Measurements from ENCODE around the gene CSAG2.
"Not testable (repeated sequence)": the region's sequence is repeated elsewhere in the genome, so short reads cannot be mapped to it uniquely, and the experiment has no call there.

CSAG2 gene, protein sequence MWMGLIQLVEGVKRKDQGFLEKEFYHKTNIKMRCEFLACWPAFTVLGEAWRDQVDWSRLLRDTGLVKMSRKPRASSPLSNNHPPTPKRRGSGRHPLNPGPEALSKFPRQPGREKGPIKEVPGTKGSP

GRCh38 chrX:152709173-152709572, at the start of gene CSAG2:
CSAG2 (minus strand) TSS chrX:152709273; CDS start chrX:152709112, 161 bp downstream.
- DNase-seq (ENCODE audit: low spot score): not testable (repeated sequence)

DNA sequence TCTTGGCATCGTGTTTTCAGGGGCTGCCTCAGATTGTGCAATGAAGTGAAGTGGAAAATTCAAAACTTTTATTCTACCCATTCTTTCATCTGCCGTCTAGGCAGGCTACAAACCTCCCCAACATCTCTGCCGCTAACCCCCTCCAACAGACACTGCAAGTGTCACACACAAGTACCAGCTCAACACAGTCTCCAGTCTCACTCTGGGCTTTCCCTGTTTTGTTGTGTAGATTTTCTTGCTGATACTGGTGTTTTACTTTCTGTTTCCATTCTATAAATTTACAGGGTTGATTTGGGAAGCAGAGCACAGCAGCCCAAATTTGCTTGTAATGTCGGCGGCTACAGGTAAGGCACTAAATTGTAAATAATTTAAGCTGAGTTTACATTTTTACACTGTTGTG, 45.8 kb upstream of the CSAG2 start:
- not testable (repeated sequence) for DNase-seq (ENCODE audit: low spot score)

DNA sequence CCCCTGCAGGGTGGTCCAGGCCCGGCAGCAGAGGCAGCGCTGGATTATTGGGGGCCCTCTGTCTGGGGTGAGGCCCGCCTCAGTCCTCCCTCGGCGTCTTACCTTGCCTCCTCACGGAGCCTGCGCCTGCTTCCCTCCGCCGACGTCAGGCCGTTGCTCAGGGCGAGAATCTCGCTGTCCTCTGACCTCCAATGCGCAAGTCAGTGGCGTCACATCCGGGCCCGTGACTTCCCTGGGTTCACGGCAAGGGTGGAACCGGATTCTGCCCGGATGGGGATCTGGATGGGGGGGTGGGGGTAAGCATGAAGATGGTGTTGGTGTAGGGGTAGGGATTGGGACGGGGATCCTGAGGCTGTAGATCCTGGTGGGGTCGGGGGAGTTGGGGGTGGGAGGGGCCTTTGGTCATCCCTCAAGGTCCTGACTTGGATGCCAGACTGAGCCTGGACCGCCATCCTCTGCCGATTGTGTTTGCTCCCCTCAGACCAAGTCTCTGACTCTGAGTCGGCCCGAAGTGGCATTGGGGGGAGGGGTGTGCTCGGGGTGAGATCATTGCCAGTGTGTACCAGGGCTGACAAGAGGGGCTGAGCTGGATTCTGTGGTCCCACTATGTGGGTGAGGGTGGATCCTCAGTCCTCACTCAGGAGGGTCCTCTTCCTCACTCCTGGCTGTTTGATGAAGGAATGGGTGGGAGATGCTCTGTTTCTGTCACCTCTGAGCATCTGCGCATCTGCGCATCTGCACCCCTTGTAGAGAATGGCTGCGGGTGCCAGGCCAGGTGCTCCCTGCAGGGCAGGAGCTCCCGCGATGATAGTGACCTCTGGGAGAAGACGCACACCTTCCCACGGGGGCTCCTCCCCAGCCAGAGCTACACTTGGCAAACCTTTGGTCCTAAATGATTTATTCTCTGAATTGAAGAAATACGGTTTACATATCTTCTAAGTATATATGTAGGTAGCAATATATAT, 44.9 kb upstream of the CSAG2 start, which contains the start of gene MAGEA2:
Gene MAGEA2 (minus strand): TSS at position 157 of the 965 bp plus-strand sequence. CDS start 2,479 bp downstream, outside the sequence.
- not testable (repeated sequence) for DNase-seq (ENCODE audit: low spot score)

DNA sequence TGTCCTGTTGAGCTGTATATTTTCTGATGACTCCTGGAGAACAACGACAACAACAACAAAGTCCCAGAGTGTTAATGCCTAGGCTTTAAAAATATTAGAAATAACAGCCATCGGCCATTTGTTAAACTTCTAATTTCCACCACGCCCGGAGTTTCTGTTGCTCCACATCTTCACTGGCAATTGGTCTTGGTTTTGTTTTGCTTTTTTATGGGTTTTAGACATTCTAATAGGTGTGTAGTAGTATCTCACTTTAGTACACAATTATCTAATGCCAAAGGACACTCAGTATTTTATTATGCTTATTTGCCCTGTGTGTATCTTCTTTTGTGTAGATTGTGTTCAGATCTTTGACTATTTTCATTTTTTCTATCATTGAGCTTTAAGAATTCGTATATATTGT, 29.5 kb upstream of the CSAG2 start:
- no peak for DNase-seq (ENCODE audit: low spot score)

- not testable (repeated sequence) for DNase-seq (ENCODE audit: low spot score)
These were observed 27.5 kb upstream of the CSAG2 start for GRCh38 chrX:152736528-152736927.

DNA sequence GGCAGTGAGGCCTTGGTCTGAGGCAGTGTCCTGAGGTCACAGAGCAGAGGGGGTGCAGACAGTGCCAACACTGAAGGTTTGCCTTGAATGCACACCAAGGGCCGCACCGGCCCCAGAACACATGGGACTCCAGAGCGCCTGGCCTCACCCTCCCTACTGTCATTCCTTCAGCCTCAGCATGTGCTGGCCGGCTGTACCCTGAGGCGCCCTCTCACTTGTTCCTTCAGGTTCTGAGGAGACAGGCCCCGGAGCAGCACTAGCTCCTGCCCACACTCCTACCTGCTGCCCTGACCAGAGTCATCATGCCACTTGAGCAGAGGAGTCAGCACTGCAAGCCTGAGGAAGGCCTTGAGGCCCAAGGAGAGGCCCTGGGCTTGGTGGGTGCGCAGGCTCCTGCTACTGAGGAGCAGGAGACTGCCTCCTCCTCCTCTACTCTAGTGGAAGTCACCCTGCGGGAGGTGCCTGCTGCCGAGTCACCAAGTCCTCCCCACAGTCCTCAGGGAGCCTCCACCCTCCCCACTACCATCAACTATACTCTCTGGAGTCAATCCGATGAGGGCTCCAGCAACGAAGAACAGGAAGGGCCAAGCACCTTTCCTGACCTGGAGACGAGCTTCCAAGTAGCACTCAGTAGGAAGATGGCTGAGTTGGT, 26.9 kb upstream of the CSAG2 start:
- DNase-seq (ENCODE audit: low spot score): no peak

GRCh38 chrX:152735101-152735500, 26.0 kb upstream of the CSAG2 start:
- no peak for DNase-seq (ENCODE audit: low spot score)

- not testable (repeated sequence) for DNase-seq (ENCODE audit: low spot score)
These were observed 25.2 kb upstream of the CSAG2 start for GRCh38 chrX:152734143-152734858.

GRCh38 chrX:152733261-152733975, 24.3 kb upstream of the CSAG2 start, which contains the start of the genes CSAG1 and MAGEA12:
CSAG1 (minus strand) TSS chrX:152733721; CDS start chrX:152732460, 1,261 bp downstream.
MAGEA12 (plus strand) TSS chrX:152733757; CDS start chrX:152736162, 2,405 bp downstream.
- DNase-seq (ENCODE audit: low spot score): no peak

GRCh38 chrX:152725409-152725808, 16.3 kb upstream of the CSAG2 start:
- no peak for DNase-seq (ENCODE audit: low spot score)

DNA sequence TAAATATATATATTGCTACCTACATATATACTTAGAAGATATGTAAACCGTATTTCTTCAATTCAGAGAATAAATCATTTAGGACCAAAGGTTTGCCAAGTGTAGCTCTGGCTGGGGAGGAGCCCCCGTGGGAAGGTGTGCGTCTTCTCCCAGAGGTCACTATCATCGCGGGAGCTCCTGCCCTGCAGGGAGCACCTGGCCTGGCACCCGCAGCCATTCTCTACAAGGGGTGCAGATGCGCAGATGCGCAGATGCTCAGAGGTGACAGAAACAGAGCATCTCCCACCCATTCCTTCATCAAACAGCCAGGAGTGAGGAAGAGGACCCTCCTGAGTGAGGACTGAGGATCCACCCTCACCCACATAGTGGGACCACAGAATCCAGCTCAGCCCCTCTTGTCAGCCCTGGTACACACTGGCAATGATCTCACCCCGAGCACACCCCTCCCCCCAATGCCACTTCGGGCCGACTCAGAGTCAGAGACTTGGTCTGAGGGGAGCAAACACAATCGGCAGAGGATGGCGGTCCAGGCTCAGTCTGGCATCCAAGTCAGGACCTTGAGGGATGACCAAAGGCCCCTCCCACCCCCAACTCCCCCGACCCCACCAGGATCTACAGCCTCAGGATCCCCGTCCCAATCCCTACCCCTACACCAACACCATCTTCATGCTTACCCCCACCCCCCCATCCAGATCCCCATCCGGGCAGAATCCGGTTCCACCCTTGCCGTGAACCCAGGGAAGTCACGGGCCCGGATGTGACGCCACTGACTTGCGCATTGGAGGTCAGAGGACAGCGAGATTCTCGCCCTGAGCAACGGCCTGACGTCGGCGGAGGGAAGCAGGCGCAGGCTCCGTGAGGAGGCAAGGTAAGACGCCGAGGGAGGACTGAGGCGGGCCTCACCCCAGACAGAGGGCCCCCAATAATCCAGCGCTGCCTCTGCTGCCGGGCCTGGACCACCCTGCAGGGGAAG, 5.0 kb upstream of the CSAG2 start, which contains the start of gene MAGEA2B:
Gene MAGEA2B (plus strand): TSS at position 814 of the 973 bp plus-strand sequence. CDS start 2,479 bp downstream, outside the sequence.
- not testable (repeated sequence) for DNase-seq (ENCODE audit: low spot score)

DNA sequence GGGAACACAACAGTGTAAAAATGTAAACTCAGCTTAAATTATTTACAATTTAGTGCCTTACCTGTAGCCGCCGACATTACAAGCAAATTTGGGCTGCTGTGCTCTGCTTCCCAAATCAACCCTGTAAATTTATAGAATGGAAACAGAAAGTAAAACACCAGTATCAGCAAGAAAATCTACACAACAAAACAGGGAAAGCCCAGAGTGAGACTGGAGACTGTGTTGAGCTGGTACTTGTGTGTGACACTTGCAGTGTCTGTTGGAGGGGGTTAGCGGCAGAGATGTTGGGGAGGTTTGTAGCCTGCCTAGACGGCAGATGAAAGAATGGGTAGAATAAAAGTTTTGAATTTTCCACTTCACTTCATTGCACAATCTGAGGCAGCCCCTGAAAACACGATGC, 4.1 kb upstream of the CSAG2 start:
- not testable (repeated sequence) for DNase-seq (ENCODE audit: low spot score)

- not testable (repeated sequence) for DNase-seq (ENCODE audit: low spot score)
These were observed 2.6 kb downstream of the CSAG2 start for GRCh38 chrX:152706500-152706899.

DNA sequence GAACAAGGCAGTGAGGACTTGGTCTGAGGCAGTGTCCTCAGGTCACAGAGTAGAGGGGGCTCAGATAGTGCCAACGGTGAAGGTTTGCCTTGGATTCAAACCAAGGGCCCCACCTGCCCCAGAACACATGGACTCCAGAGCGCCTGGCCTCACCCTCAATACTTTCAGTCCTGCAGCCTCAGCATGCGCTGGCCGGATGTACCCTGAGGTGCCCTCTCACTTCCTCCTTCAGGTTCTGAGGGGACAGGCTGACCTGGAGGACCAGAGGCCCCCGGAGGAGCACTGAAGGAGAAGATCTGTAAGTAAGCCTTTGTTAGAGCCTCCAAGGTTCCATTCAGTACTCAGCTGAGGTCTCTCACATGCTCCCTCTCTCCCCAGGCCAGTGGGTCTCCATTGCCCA, 8.7 kb downstream of the CSAG2 start:
- not testable (repeated sequence) for DNase-seq (ENCODE audit: low spot score)

DNA sequence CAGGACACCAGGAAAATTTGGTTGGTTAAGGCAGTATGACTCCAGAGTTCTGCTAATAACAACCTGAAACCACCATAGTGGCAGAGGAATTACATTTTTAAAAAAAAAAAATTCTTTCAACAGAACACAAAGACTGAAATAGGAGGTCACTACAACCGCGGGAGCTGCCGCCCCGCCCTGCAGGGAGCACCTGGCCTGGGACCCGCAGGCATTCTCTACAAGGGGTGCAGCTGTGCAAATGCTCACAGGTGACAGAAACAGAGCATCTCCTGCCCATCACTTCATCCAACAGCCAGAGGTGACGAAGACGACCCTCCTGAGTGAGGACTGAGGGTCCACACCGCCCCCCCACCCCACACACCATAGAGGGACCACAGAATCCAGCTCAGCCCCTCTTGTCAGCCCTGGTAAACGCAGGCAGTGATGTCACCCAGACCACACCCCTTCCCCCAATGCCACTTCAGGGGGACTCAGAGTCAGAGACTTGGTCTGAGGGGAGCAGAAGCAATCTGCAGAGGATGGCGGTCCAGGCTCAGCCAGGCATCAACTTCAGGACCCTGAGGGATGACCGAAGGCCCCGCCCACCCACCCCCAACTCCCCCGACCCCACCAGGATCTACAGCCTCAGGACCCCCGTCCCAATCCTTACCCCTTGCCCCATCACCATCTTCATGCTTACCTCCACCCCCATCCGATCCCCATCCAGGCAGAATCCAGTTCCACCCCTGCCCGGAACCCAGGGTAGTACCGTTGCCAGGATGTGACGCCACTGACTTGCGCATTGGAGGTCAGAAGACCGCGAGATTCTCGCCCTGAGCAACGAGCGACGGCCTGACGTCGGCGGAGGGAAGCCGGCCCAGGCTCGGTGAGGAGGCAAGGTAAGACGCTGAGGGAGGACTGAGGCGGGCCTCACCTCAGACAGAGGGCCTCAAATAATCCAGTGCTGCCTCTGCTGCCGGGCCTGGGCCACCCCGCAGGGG, 10.8 kb downstream of the CSAG2 start, which contains the start of gene MAGEA3:
Gene MAGEA3 (plus strand): TSS at position 843 of the 980 bp plus-strand sequence. CDS start 2,039 bp downstream, outside the sequence.
- DNase-seq (ENCODE audit: low spot score): not testable (repeated sequence)

DNA sequence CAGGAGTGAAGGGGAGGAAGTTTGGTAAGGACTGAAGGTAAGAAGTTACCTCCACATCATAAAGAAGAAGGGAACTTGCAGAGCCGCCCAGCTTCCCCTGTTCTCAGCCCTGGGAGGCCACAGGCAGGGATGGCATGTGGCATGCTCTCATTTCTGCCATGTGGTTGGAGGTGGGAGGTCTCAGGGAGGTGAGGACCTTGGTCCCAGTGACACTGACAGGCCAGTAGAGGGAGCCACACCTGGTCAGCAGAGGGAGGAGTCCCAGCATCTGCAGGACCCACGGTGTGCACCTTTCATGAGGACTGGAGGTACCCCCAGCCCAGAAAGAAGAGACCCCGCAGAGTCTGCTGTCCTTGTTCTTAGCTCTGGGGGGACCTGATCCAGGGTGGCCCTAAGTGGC, 28.1 kb downstream of the CSAG2 start:
- DNase-seq (ENCODE audit: low spot score): not testable (repeated sequence)

- DNase-seq (ENCODE audit: low spot score): not testable (repeated sequence)
These were observed 34.4 kb downstream of the CSAG2 start for GRCh38 chrX:152674652-152675051.

GRCh38 chrX:152674135-152674534, 34.9 kb downstream of the CSAG2 start:
- DNase-seq (ENCODE audit: low spot score): no peak

Data from NAMALWA (cell line).